Measurements from ENCODE around the gene CMC1.

Gene CMC1

GRCh38 chr3:28301688-28302087 lies 60.3 kb downstream of the CMC1 start:
- Mint-ChIP-seq H3K4me1 (ENCODE audit: low read depth) (peaks cover 6% of the 10 kb centered on the region), H3K9me3 (no peaks in the 10 kb centered on the region), H3K4me3 (no peak overlapping the region), H3K36me3 (ENCODE audit: low read depth) (peaks cover 13% of the 10 kb centered on the region), H3K27me3 (no peaks in the 10 kb centered on the region), H3K27ac (no peak overlapping the region)

GRCh38 chr3:28308196-28308595 lies 66.8 kb downstream of the CMC1 start:
- H3K9me3 Mint-ChIP-seq = no peaks in the 10 kb centered on the region

GRCh38 chr3:28315711-28316110 lies 74.3 kb downstream of the CMC1 start:
- Mint-ChIP-seq H3K4me1 (ENCODE audit: low read depth) (peaks cover 2% of the 10 kb centered on the region), H3K36me3 (ENCODE audit: low read depth) (peaks cover 17% of the 10 kb centered on the region), H3K27ac (no peak overlapping the region), H3K27me3 (no peaks in the 10 kb centered on the region), H3K4me3 (no peak overlapping the region), H3K9me3 (no peaks in the 10 kb centered on the region)

More at GRCh38 chr3:28308196-28308595, 66.8 kb downstream of the CMC1 start:
- peaks cover 8% of the 10 kb centered on the region for H3K4me1 Mint-ChIP-seq (ENCODE audit: low read depth)
- H3K4me3 Mint-ChIP-seq = no peak overlapping the region
- no peaks in the 10 kb centered on the region for H3K27me3 Mint-ChIP-seq
- peaks cover 10% of the 10 kb centered on the region for H3K36me3 Mint-ChIP-seq (ENCODE audit: low read depth)
- H3K27ac Mint-ChIP-seq = no peak overlapping the region

GRCh38 chr3:28316226-28316625 lies 74.8 kb downstream of the CMC1 start:
- peaks cover 7% of the 10 kb centered on the region for H3K4me1 Mint-ChIP-seq (ENCODE audit: low read depth)
- no peaks in the 10 kb centered on the region for H3K9me3 Mint-ChIP-seq
- H3K27me3 Mint-ChIP-seq = no peaks in the 10 kb centered on the region
- H3K36me3 Mint-ChIP-seq (ENCODE audit: low read depth) = peaks cover 22% of the 10 kb centered on the region
- no peak overlapping the region for H3K27ac Mint-ChIP-seq
- no peak overlapping the region for H3K4me3 Mint-ChIP-seq

GRCh38 chr3:28317438-28318022 lies 76.1 kb downstream of the CMC1 start:
- no peak overlapping the region for H3K4me3 Mint-ChIP-seq
- H3K4me1 Mint-ChIP-seq (ENCODE audit: low read depth) = peaks cover 16% of the 10 kb centered on the region

GRCh38 chr3:28320981-28321380 lies 79.6 kb downstream of the CMC1 start:
- H3K27ac Mint-ChIP-seq = no peak overlapping the region
- no peak overlapping the region for H3K4me3 Mint-ChIP-seq
- no peaks in the 10 kb centered on the region for H3K27me3 Mint-ChIP-seq
- H3K36me3 Mint-ChIP-seq (ENCODE audit: low read depth) = peaks cover 47% of the 10 kb centered on the region
- H3K4me1 Mint-ChIP-seq (ENCODE audit: low read depth) = peaks cover 32% of the 10 kb centered on the region
- no peaks in the 10 kb centered on the region for H3K9me3 Mint-ChIP-seq

More at GRCh38 chr3:28317438-28318022, 76.1 kb downstream of the CMC1 start:
- H3K36me3 Mint-ChIP-seq (ENCODE audit: low read depth) = peaks cover 26% of the 10 kb centered on the region
- no peaks in the 10 kb centered on the region for H3K27me3 Mint-ChIP-seq
- H3K9me3 Mint-ChIP-seq = no peaks in the 10 kb centered on the region
- no peak overlapping the region for H3K27ac Mint-ChIP-seq

GRCh38 chr3:28322464-28322863 lies 81.0 kb downstream of the CMC1 start:
- Mint-ChIP-seq H3K36me3 (ENCODE audit: low read depth) (peaks cover 54% of the 10 kb centered on the region), H3K4me3 (no peak overlapping the region), H3K27ac (no peak overlapping the region), H3K27me3 (no peaks in the 10 kb centered on the region), H3K4me1 (ENCODE audit: low read depth) (peaks cover 46% of the 10 kb centered on the region), H3K9me3 (no peaks in the 10 kb centered on the region)

- Mint-ChIP-seq H3K4me3 (peak overlapping the region; percentile 26), H3K27ac (peak overlapping the region; percentile 36), H3K4me1 (ENCODE audit: low read depth) (peaks cover 42% of the 10 kb centered on the region), H3K27me3 (no peaks in the 10 kb centered on the region), H3K9me3 (no peaks in the 10 kb centered on the region), H3K36me3 (ENCODE audit: low read depth) (peaks cover 37% of the 10 kb centered on the region)
Observed at GRCh38 chr3:28326458-28326926, 85.1 kb downstream of the CMC1 start.

- H3K27ac Mint-ChIP-seq = no peak overlapping the region
- no peaks in the 10 kb centered on the region for H3K9me3 Mint-ChIP-seq
- H3K27me3 Mint-ChIP-seq = no peaks in the 10 kb centered on the region
- H3K4me3 Mint-ChIP-seq = no peak overlapping the region
- H3K36me3 Mint-ChIP-seq (ENCODE audit: low read depth) = peaks cover 37% of the 10 kb centered on the region
- peaks cover 35% of the 10 kb centered on the region for H3K4me1 Mint-ChIP-seq (ENCODE audit: low read depth)
Observed at GRCh38 chr3:28328188-28329151, 87.1 kb downstream of the CMC1 start.

- Mint-ChIP-seq H3K36me3 (ENCODE audit: low read depth) (peaks cover 31% of the 10 kb centered on the region), H3K9me3 (no peaks in the 10 kb centered on the region), H3K4me3 (no peak overlapping the region), H3K4me1 (ENCODE audit: low read depth) (peaks cover 7% of the 10 kb centered on the region), H3K27me3 (no peaks in the 10 kb centered on the region), H3K27ac (no peak overlapping the region)
Observed at GRCh38 chr3:28334552-28334951, 93.1 kb downstream of the CMC1 start.

- Mint-ChIP-seq H3K4me3 (no peak overlapping the region), H3K9me3 (no peaks in the 10 kb centered on the region), H3K4me1 (ENCODE audit: low read depth) (peaks cover 7% of the 10 kb centered on the region), H3K27ac (no peak overlapping the region), H3K27me3 (no peaks in the 10 kb centered on the region), H3K36me3 (ENCODE audit: low read depth) (peaks cover 38% of the 10 kb centered on the region)
Observed at GRCh38 chr3:28335246-28335645, 93.8 kb downstream of the CMC1 start.

- H3K4me1 Mint-ChIP-seq (ENCODE audit: low read depth) = peaks cover 9% of the 10 kb centered on the region
- peaks cover 28% of the 10 kb centered on the region for H3K36me3 Mint-ChIP-seq (ENCODE audit: low read depth)
- no peak overlapping the region for H3K4me3 Mint-ChIP-seq
- no peaks in the 10 kb centered on the region for H3K9me3 Mint-ChIP-seq
- H3K27ac Mint-ChIP-seq = no peak overlapping the region
- no peaks in the 10 kb centered on the region for H3K27me3 Mint-ChIP-seq
Observed at GRCh38 chr3:28337230-28337629, 95.8 kb downstream of the CMC1 start.

- Mint-ChIP-seq H3K9me3 (no peaks in the 10 kb centered on the region), H3K36me3 (ENCODE audit: low read depth) (peaks cover 10% of the 10 kb centered on the region), H3K27ac (no peak overlapping the region), H3K4me3 (no peak overlapping the region), H3K27me3 (no peaks in the 10 kb centered on the region), H3K4me1 (ENCODE audit: low read depth) (peaks cover 45% of the 10 kb centered on the region)
Observed at GRCh38 chr3:28343144-28343543, 101.7 kb downstream of the CMC1 start.

GRCh38 chr3:28345690-28346089 lies 104.3 kb downstream of the CMC1 start:
- Mint-ChIP-seq H3K9me3 (no peaks in the 10 kb centered on the region), H3K4me1 (ENCODE audit: low read depth) (peaks cover 59% of the 10 kb centered on the region), H3K27ac (no peak overlapping the region), H3K27me3 (no peaks in the 10 kb centered on the region), H3K4me3 (no peak overlapping the region), H3K36me3 (ENCODE audit: low read depth) (no peaks in the 10 kb centered on the region)
